AG20443 (cell line): ENCODE results near the gene NAP1L4.

ENCODE experiments used
- DNase-seq: peaks from one replicate; pipeline ENCODE4 v3.0.0; 2012; ENCODE audit warnings: low spot score, mixed read lengths

NAP1L4 gene

DNA sequence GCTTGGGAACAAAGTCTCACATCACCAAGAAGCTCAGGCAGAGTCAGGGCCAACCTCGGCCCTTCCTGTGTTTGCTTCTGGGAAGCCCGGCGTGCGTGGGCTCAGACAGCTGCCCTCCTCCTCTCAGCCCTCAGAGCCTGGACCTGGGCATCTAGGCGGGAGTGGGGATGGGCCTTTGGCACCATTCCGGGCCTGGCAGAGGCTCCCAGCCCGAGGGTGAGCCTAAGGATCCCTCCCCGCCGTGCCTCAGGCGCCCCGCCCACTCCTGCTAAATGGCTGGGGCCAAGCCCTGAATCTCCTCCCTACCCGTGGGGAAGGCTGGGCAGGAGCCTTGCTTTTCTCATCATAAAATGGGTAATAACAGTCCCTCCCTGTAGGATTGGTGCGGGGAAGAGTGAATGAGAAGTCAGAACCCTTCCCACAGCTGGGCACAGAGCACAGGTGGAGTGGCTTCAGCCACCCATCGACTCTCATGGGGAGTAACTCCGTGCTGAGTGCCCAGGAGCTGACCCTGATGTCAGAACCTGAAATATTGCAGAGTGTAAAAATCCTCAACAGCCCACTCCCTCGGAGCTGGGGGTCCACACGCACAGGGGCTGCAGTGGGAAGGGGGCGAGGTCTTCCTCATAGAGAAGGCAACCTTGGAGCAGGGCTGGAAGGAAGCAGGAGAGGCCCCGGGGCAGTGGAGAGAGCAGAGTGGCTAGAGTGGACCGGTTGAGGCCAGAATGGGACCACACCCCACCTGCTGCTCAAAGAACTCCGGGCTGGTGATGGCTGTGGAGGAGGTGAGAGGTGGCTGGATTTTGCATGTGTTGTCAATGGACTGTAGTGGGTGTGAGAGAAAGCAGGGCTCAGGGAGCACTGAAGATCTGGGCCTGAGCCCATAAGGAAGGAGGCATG lies 87.7 kb downstream of the NAP1L4 start:
- DNase-seq, result no peak

- no peak for DNase-seq
These were observed 88.5 kb downstream of the NAP1L4 start for GRCh38 chr11:2903672-2904011.

- DNase-seq, result no peak
These were observed 89.1 kb downstream of the NAP1L4 start for GRCh38 chr11:2902784-2903671.

- DNase-seq, result peak; percentile 98
These were observed 90.0 kb downstream of the NAP1L4 start for GRCh38 chr11:2901854-2902783.

GRCh38 chr11:2901196-2901796 lies 90.8 kb downstream of the NAP1L4 start:
- DNase-seq, result no peak

GRCh38 chr11:2899080-2899783 lies 92.9 kb downstream of the NAP1L4 start:
- no peak for DNase-seq

DNA sequence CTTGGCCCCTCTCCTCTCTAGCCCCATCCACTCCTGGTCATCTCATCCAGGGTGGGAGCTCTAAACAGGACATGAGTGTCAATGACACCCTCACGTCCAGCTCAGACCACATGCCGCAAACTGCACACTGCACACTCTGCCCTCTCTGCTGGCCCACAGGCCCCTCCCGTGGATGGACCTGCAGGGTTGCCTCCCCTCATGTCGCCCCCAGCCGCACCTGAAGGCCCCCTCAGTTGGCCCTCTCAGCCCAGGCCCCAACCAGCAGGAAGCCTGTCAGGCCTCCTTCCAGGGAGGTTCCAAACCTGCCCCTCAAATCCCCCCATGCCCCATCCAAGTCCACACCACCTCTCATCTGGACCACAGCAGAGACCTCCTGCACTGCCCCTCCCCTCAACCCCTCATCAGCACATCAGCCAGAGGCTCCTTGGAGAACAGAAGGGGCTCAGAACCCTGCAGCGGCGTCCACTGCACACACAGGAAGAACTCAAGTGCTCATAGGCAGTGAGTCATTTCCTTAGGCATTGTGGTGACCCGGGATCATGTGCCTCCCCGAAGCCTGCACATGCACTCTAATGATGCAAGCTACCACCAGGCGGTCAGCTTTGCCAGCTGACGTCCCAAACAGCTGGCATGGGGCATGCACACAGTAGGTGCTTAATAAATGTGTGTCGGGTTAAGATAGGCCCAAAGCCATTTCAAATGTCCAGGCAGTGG lies 93.6 kb downstream of the NAP1L4 start:
- DNase-seq, result peak; percentile 89

DNA sequence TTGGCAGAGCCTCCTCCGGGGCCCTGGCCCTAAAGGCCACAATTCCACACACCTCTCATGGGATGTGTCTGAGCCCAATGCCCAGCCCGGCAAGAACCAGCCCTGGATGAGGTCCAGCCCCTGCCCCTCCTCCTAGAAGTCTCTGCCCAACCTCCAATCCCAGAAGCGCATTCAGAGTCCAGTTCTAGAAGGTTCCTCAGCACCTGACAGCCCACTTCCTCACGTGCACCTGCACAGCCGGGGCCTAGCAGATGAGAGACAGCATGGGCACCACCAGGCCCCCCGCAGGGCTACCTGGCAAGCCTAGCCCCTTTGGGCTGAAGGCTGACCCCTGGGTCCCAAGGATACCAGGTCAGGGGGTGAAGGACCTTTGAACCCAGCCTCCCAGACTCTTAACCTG lies 95.1 kb downstream of the NAP1L4 start:
- no peak for DNase-seq

GRCh38 chr11:2896047-2896446 lies 96.1 kb downstream of the NAP1L4 start:
- no peak for DNase-seq
